Panc1 (cell line): ENCODE measurements around the gene GPHN. TPM values are rescaled to one million over a fixed set of nuclear protein-coding genes. Genes with fewer than 3 reads are reported as not detected.

ENCODE experiments used
- ATAC-seq: fragments of 200-7000 bp; cut with Tn5 transposase; 2 replicates; pipeline ENCODE4 v1.9.1; 2020; ENCODE audit warnings: mild to moderate bottlenecking, moderate library complexity
- BruUV-seq: library from RNA; stranded (reverse); fragments of 400-500 nt; replicated peaks from 2 replicates; lab custom pipeline; 2021; lab: Mats Ljungman, UMichigan
- CTCF ChIA-PET: fragments of 300-600 bp; sonication (Branson Sonifier 250); formaldehyde crosslinking; loops from one replicate; lab custom pipeline; 2022; ENCODE audit warnings: antibody characterized with exemption; lab: Charles Lee
- POLR2A ChIA-PET: fragments of 300-600 bp; sonication (Branson Sonifier 250); formaldehyde crosslinking; loops from one replicate; lab custom pipeline; 2022; ENCODE audit warnings: antibody characterized with exemption; lab: Charles Lee
- DNase-seq: peaks from one replicate; pipeline ENCODE4 v3.0.0-alpha.2; 2010; ENCODE audit warnings: low read depth, low spot score
- H3K27ac ChIP-seq: 2 replicates; pipeline ENCODE4 v1.5.1; 2011; ENCODE audit warnings: mild to moderate bottlenecking, low read length, inconsistent platforms
- H3K27me3 ChIP-seq: fragments of 200-500 bp; sonication (Bioruptor generic); 2 replicates; pipeline ENCODE4 v1.6.0; 2014; ENCODE audit warnings: low read length, inconsistent platforms; ENCODE audit not compliant: control insufficient read depth, insufficient read depth
- H3K36me3 ChIP-seq: fragments of 200-500 bp; sonication (Bioruptor generic); 2 replicates; pipeline ENCODE4 v1.5.1; 2014; ENCODE audit warnings: inconsistent platforms, mild to moderate bottlenecking, low read length, moderate library complexity; ENCODE audit not compliant: control insufficient read depth, insufficient read depth
- H3K4me1 ChIP-seq: 2 replicates; pipeline ENCODE4 v1.5.1; 2011; ENCODE audit warnings: inconsistent platforms, mild to moderate bottlenecking, low read length, moderate library complexity; ENCODE audit not compliant: control insufficient read depth, insufficient read depth
- H3K4me3 ChIP-seq, 2 experiments: 2 replicates each; pipeline ENCODE4 v1.5.1; 2011 to 2012; ENCODE audit warnings: low read depth in 2 of 2, low read length in 2 of 2, mild to moderate bottlenecking in 2 of 2, inconsistent platforms in 1 of 2, moderate library complexity in 1 of 2
- H3K9me3 ChIP-seq: fragments of 200-500 bp; sonication (Bioruptor generic); 2 replicates; pipeline ENCODE4 v1.5.1; 2014; ENCODE audit warnings: low read depth, mild to moderate bottlenecking, inconsistent platforms, low read length, moderate library complexity; ENCODE audit not compliant: control insufficient read depth, insufficient read depth
- POLR2AphosphoS5 ChIP-seq: IDR thresholded peaks from 2 replicates; pipeline ENCODE4 v1.6.1; 2012; ENCODE audit warnings: mild to moderate bottlenecking, low read depth, low read length, moderate library complexity
- SIN3A ChIP-seq: IDR thresholded peaks from 2 replicates; pipeline ENCODE4 v1.6.1; 2012; ENCODE audit warnings: low read depth, mild to moderate bottlenecking, low read length, moderate library complexity, borderline replicate concordance; ENCODE audit not compliant: insufficient read depth
- TCF7L2 ChIP-seq: IDR thresholded peaks from 2 replicates; pipeline ENCODE4 v1.6.1; 2011; ENCODE audit warnings: mild to moderate bottlenecking, low read depth, low read length, inconsistent platforms
- in situ Hi-C: cut with HindIII; loops from 2 replicates; pipeline ENCODE4 v1.10.0; 2016; ENCODE audit warnings: low sequenced_read_pairs, low pct_unique_long_range_greater_than_20kb
- intact Hi-C: fragments of 100-400 bp; cut with micrococcal nuclease; formaldehyde crosslinking; loops from one replicate; pipeline ENCODE4 v1.10.0; 2022; ENCODE audit not compliant: unreplicated experiment
- total RNA-seq: library from RNA; stranded (reverse); gene quantifications from one replicate; pipeline ENCODE4 v1.2.1, GENCODE V29; 2021; ENCODE audit not compliant: unreplicated experiment
- TF ChIP-seq, protein P1 (sequence below), 2 experiments: IDR thresholded peaks; 2 replicates each; pipeline ENCODE4 v1.6.1; 2011 to 2012; ENCODE audit warnings: low read depth in 2 of 2, control low read depth in 1 of 2, low read length in 1 of 2, mild to moderate bottlenecking in 1 of 2, moderate library complexity in 1 of 2; ENCODE audit not compliant: insufficient read depth in 1 of 2
- TF ChIP-seq, protein P2 (sequence below): fragments of 450-650 bp; IDR thresholded peaks from 2 replicates; pipeline ENCODE4 v1.5.1; 2017; ENCODE audit warnings: mild to moderate bottlenecking

The GPHN gene
- total RNA-seq, 1 experiment from 2014 or later, result 26.6 TPM

DNA sequence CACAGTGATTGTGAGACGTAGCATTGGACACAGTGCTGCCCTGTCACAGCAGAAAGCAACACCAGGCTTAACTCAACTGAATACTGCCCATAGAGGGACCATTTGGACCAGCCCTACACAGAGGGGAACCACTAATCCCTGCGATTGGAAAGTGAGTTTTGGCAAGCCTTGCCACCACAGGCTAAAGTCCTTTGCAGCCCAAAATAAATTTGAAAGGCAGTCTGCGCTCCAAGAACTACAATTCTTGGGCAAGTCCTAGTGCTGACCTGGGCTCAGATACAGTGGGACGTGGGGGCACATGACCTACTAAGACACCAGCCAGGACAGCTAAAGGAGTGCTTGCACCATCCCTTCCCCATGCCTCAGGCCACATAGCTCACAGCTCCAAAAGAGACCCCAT, 349.9 kb downstream of the GPHN start:
- CTCF ChIA-PET, result no interaction called here
- no TSS peak for BruUV-seq

DNA sequence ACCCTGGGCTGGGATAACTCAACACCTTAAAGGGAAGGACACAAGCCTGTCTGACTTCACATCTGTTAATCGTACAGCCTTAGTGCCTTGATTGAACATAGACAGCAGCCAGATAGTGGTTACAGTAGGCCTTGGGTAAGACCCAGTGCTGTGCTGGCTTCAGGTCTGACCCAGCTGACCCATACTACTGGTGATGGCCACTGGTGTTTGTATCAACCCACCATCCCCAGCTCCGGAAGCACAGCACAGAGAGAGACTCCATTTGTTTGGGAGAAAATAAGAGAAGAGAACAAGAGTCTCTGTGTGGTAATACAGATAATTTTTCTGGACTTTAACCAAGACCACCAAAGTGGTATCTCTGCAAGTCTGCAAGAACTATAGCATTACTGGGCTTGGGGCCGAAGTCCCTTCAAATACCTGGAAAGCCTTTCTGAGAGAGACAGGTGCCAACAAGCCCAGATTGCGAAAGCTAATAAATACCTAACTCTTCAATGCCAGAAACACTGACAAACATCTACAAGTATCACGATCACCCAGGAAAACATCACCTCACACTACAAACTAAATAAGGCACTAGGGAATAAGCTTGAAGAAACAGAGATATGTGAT, 351.2 kb downstream of the GPHN start:
- intact Hi-C loops, result no loop called here
- Histone ChIP-seq H3K4me3 (no peak overlapping the region), H3K27ac (no peak overlapping the region), H3K9me3 (peaks cover 9% of the 10 kb centered on the region; the same call in 1 of the 2 replicates), H3K36me3 (no peaks in the 10 kb centered on the region), H3K27me3 (no peaks in the 10 kb centered on the region), H3K4me1 (no peaks in the 10 kb centered on the region)
- no peak for ATAC-seq
- BruUV-seq, result no TSS peak
- no peak for DNase-seq
- no peak for TF ChIP-seq POLR2AphosphoS5
- in situ Hi-C loops, result no loop called here
- POLR2A ChIA-PET, result no interaction called here
- CTCF ChIA-PET, result no interaction called here

More for the DNA sequence above, 349.9 kb downstream of the GPHN start:
- H3K4me1 ChIP-seq, result no peaks in the 10 kb centered on the region
- peaks cover 9% of the 10 kb centered on the region; the same call in 1 of the 2 replicates for H3K9me3 ChIP-seq
- H3K27ac ChIP-seq, result no peak overlapping the region
- no peaks in the 10 kb centered on the region for H3K27me3 ChIP-seq
- no peak for DNase-seq
- intact Hi-C loops (no loop called here), in situ Hi-C loops (no loop called here)
- no peak overlapping the region for H3K4me3 ChIP-seq
- ATAC-seq, result no peak
- no peaks in the 10 kb centered on the region for H3K36me3 ChIP-seq
- no peak for TF ChIP-seq SIN3A
- TF ChIP-seq, protein P1, sequence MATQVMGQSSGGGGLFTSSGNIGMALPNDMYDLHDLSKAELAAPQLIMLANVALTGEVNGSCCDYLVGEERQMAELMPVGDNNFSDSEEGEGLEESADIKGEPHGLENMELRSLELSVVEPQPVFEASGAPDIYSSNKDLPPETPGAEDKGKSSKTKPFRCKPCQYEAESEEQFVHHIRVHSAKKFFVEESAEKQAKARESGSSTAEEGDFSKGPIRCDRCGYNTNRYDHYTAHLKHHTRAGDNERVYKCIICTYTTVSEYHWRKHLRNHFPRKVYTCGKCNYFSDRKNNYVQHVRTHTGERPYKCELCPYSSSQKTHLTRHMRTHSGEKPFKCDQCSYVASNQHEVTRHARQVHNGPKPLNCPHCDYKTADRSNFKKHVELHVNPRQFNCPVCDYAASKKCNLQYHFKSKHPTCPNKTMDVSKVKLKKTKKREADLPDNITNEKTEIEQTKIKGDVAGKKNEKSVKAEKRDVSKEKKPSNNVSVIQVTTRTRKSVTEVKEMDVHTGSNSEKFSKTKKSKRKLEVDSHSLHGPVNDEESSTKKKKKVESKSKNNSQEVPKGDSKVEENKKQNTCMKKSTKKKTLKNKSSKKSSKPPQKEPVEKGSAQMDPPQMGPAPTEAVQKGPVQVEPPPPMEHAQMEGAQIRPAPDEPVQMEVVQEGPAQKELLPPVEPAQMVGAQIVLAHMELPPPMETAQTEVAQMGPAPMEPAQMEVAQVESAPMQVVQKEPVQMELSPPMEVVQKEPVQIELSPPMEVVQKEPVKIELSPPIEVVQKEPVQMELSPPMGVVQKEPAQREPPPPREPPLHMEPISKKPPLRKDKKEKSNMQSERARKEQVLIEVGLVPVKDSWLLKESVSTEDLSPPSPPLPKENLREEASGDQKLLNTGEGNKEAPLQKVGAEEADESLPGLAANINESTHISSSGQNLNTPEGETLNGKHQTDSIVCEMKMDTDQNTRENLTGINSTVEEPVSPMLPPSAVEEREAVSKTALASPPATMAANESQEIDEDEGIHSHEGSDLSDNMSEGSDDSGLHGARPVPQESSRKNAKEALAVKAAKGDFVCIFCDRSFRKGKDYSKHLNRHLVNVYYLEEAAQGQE (IDR thresholded peaks at IDR 0.05; ENCODE audit: insufficient read depth in 1 of 2, low read depth in 2 of 2, low read length in 1 of 2), result no peak
- TF ChIP-seq POLR2AphosphoS5, result no peak
- TF ChIP-seq, protein P2, sequence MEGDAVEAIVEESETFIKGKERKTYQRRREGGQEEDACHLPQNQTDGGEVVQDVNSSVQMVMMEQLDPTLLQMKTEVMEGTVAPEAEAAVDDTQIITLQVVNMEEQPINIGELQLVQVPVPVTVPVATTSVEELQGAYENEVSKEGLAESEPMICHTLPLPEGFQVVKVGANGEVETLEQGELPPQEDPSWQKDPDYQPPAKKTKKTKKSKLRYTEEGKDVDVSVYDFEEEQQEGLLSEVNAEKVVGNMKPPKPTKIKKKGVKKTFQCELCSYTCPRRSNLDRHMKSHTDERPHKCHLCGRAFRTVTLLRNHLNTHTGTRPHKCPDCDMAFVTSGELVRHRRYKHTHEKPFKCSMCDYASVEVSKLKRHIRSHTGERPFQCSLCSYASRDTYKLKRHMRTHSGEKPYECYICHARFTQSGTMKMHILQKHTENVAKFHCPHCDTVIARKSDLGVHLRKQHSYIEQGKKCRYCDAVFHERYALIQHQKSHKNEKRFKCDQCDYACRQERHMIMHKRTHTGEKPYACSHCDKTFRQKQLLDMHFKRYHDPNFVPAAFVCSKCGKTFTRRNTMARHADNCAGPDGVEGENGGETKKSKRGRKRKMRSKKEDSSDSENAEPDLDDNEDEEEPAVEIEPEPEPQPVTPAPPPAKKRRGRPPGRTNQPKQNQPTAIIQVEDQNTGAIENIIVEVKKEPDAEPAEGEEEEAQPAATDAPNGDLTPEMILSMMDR, result no peak
- no peak for TF ChIP-seq TCF7L2
- POLR2A ChIA-PET, result no interaction called here

DNA sequence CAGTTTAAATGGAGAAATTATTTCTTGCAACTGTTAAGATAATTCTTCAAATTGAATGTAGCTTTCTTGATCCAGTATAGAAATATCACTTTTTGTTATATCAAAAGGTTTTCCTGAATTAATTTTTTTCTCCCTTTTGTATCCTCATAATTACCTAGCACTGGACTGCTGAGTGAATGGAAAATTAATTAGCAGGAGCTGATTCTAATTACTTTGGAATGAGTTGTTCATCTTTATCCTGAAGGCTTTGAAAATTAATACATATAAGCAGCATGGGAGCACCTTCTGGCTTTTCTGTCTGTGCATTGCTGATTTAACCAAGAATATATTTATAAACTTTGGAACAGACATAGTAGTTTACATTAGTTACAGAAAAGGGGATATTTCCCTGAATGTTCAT, 373.6 kb downstream of the GPHN start:
- H3K4me3 ChIP-seq, result no peak overlapping the region
- in situ Hi-C loops (no loop called here), intact Hi-C loops (no loop called here)
- DNase-seq, result no peak
- H3K27me3 ChIP-seq, result no peaks in the 10 kb centered on the region
- POLR2A ChIA-PET, result no interaction called here
- no peak overlapping the region for H3K27ac ChIP-seq
- no TSS peak for BruUV-seq
- TF ChIP-seq SIN3A (no peak), TCF7L2 (no peak), POLR2AphosphoS5 (no peak)
- TF ChIP-seq, protein P1 (IDR thresholded peaks at IDR 0.05; ENCODE audit: insufficient read depth in 1 of 2, low read depth in 2 of 2, low read length in 1 of 2), result no peak
- TF ChIP-seq, protein P2, result no peak
- no peak for ATAC-seq
- H3K4me1 ChIP-seq, result no peaks in the 10 kb centered on the region
- no peaks in the 10 kb centered on the region for H3K9me3 ChIP-seq
- no peaks in the 10 kb centered on the region; the same call in 1 of the 2 replicates for H3K36me3 ChIP-seq
- CTCF ChIA-PET, result no interaction called here
